H9 (cell line): ENCODE results near the gene LRRC3. TPM values are rescaled to one million over a fixed set of nuclear protein-coding genes. Genes with fewer than 3 reads are reported as not detected.

ENCODE experiments used
- DNase-seq: peaks from one replicate; pipeline ENCODE4 v3.0.0-alpha.2; 2017
- H2AFZ ChIP-seq: one replicate; pipeline ENCODE4 v1.6.1; 2013; ENCODE audit warnings: mild to moderate bottlenecking, low read length, control low read depth, moderate library complexity
- H2AK5ac ChIP-seq: 2 replicates; pipeline ENCODE4 v1.6.1; 2013; ENCODE audit warnings: low read length, control low read depth, mixed read lengths; ENCODE audit not compliant: insufficient read length
- H2BK120ac ChIP-seq: one replicate; pipeline ENCODE4 v1.6.1; 2013; ENCODE audit warnings: low read depth, mild to moderate bottlenecking, low read length, control low read depth, inconsistent platforms; ENCODE audit not compliant: poor library complexity, severe bottlenecking
- H2BK12ac ChIP-seq: 2 replicates; pipeline ENCODE4 v1.6.1; 2013; ENCODE audit warnings: low read length, control low read depth, mixed read lengths, low read depth; ENCODE audit not compliant: insufficient read length
- H2BK15ac ChIP-seq: 2 replicates; pipeline ENCODE4 v1.6.1; 2013; ENCODE audit warnings: low read depth, low read length, control low read depth
- H2BK20ac ChIP-seq: one replicate; pipeline ENCODE4 v1.6.1; 2013; ENCODE audit warnings: low read depth, mild to moderate bottlenecking, low read length, control low read depth, inconsistent platforms; ENCODE audit not compliant: poor library complexity, severe bottlenecking
- H2BK5ac ChIP-seq: 2 replicates; pipeline ENCODE4 v1.6.1; 2013; ENCODE audit warnings: low read length, control low read depth, mixed read lengths; ENCODE audit not compliant: insufficient read length
- H3K14ac ChIP-seq: 2 replicates; pipeline ENCODE4 v1.6.1; 2013; ENCODE audit warnings: low read length, control low read depth; ENCODE audit not compliant: insufficient read depth
- H3K18ac ChIP-seq: 2 replicates; pipeline ENCODE4 v1.6.1; 2013; ENCODE audit warnings: low read depth, mild to moderate bottlenecking, mixed read lengths, low read length, control low read depth; ENCODE audit not compliant: insufficient read length
- H3K23ac ChIP-seq: 2 replicates; pipeline ENCODE4 v1.6.1; 2013; ENCODE audit warnings: low read length, control low read depth, mixed read lengths, low read depth; ENCODE audit not compliant: insufficient read length
- H3K23me2 ChIP-seq: 2 replicates; pipeline ENCODE4 v1.6.1; 2013; ENCODE audit warnings: low read depth, mild to moderate bottlenecking, mixed read lengths, low read length, control low read depth; ENCODE audit not compliant: insufficient read length, poor library complexity, severe bottlenecking
- H3K27ac ChIP-seq: 2 replicates; pipeline ENCODE4 v1.5.1; 2013; ENCODE audit warnings: low read length, control low read depth, mixed read lengths, low read depth; ENCODE audit not compliant: insufficient read length
- H3K27me3 ChIP-seq: 2 replicates; pipeline ENCODE4 v1.6.1; 2013; ENCODE audit warnings: low read length, control low read depth, inconsistent platforms; ENCODE audit not compliant: insufficient read depth
- H3K4ac ChIP-seq: 2 replicates; pipeline ENCODE4 v1.6.1; 2013; ENCODE audit warnings: low read depth, mild to moderate bottlenecking, control low read depth, inconsistent platforms, low read length, moderate library complexity
- H3K4me1 ChIP-seq: 2 replicates; pipeline ENCODE4 v1.6.1; 2013; ENCODE audit warnings: low read length, control low read depth, inconsistent platforms; ENCODE audit not compliant: insufficient read depth
- H3K4me2 ChIP-seq: 2 replicates; pipeline ENCODE4 v1.6.1; 2013; ENCODE audit warnings: low read length, control low read depth, mixed read lengths; ENCODE audit not compliant: insufficient read length, insufficient read depth
- H3K56ac ChIP-seq: 2 replicates; pipeline ENCODE4 v1.6.1; 2013; ENCODE audit warnings: low read depth, mild to moderate bottlenecking, mixed read lengths, low read length, control low read depth; ENCODE audit not compliant: insufficient read length
- H3K79me1 ChIP-seq: 2 replicates; pipeline ENCODE4 v1.6.1; 2013; ENCODE audit warnings: low read depth, mild to moderate bottlenecking, moderate library complexity, low read length, control low read depth, inconsistent platforms; ENCODE audit not compliant: insufficient read depth, poor library complexity, severe bottlenecking
- H3K79me2 ChIP-seq: 2 replicates; pipeline ENCODE4 v1.6.1; 2013; ENCODE audit warnings: low read length, control low read depth, inconsistent platforms; ENCODE audit not compliant: insufficient read depth
- H3K9ac ChIP-seq: 2 replicates; pipeline ENCODE4 v1.6.1; 2013; ENCODE audit warnings: low read length, control low read depth, mixed read lengths; ENCODE audit not compliant: insufficient read length; ENCODE audit errors: extremely low read depth
- H3K9me3 ChIP-seq: one replicate; pipeline ENCODE4 v1.6.1; 2013; ENCODE audit warnings: low read depth, low read length, inconsistent platforms; ENCODE audit not compliant: control insufficient read depth
- H3T11ph ChIP-seq: one replicate; pipeline ENCODE4 v1.6.1; 2013; ENCODE audit warnings: mild to moderate bottlenecking, low read length, control low read depth, inconsistent platforms
- H4K20me1 ChIP-seq: one replicate; pipeline ENCODE4 v1.6.1; 2013; ENCODE audit not compliant: control insufficient read depth, insufficient read length, insufficient read depth
- H4K5ac ChIP-seq: 2 replicates; pipeline ENCODE4 v1.6.1; 2013; ENCODE audit warnings: low read depth, mild to moderate bottlenecking, mixed read lengths, low read length, control low read depth; ENCODE audit not compliant: insufficient read length
- H4K8ac ChIP-seq: replicated peaks from 2 replicates; pipeline ENCODE4 v1.6.1; 2013; ENCODE audit warnings: low read length, control low read depth, mixed read lengths, low read depth; ENCODE audit not compliant: insufficient read length
- H4K91ac ChIP-seq: 2 replicates; pipeline ENCODE4 v1.6.1; 2013; ENCODE audit warnings: low read depth, mild to moderate bottlenecking, moderate library complexity, mixed read lengths, low read length, control low read depth; ENCODE audit not compliant: insufficient read length
- H3K27ac Mint-ChIP-seq, 3 experiments: 2 replicates in 2 of 3; 3 replicates in 1 of 3; pipeline ENCODE4 v1.8.0; 2020 to 2021; ENCODE audit warnings: mixed read lengths in 3 of 3, mild to moderate bottlenecking in 1 of 3, moderate library complexity in 1 of 3
- H3K27me3 Mint-ChIP-seq: 2 replicates; pipeline ENCODE4 v1.8.0; 2021; ENCODE audit warnings: low read depth, mild to moderate bottlenecking, moderate library complexity, mixed read lengths
- H3K36me3 Mint-ChIP-seq, 3 experiments: 2 replicates in 2 of 3; 3 replicates in 1 of 3; pipeline ENCODE4 v1.8.0; 2020 to 2021; ENCODE audit warnings: low read depth in 3 of 3, mixed read lengths in 3 of 3; ENCODE audit not compliant: insufficient read depth in 1 of 3
- H3K4me1 Mint-ChIP-seq, 2 experiments: 2 replicates each; pipeline ENCODE4 v1.8.0; 2020; ENCODE audit warnings: mixed read lengths in 2 of 2
- H3K4me3 Mint-ChIP-seq, 2 experiments: 2 replicates in 1 of 2; 3 replicates in 1 of 2; pipeline ENCODE4 v1.8.0; 2020 to 2021; ENCODE audit warnings: mild to moderate bottlenecking in 2 of 2, mixed read lengths in 2 of 2, moderate library complexity in 1 of 2
- H3K9me3 Mint-ChIP-seq, 2 experiments: 2 replicates in 1 of 2; 3 replicates in 1 of 2; pipeline ENCODE4 v1.8.0; 2020; ENCODE audit warnings: mild to moderate bottlenecking in 2 of 2, mixed read lengths in 2 of 2, moderate library complexity in 1 of 2
- CTCF ChIP-seq: fragments of 200-600 bp; sonication (generic); conservative IDR thresholded peaks from 3 replicates; pipeline ENCODE4 v1.8.0; 2021; ENCODE audit warnings: antibody characterized with exemption, mild to moderate bottlenecking
- WGBS: extraction: QIAGEN DNeasy Blood & Tissue Kit; methylation state at CpG from one replicate; pipeline ENCODE4 v1.1.7; 2013; ENCODE audit warnings: missing lambda C conversion rate, low lambda C conversion rate, mixed read lengths; ENCODE audit not compliant: insufficient read length; ENCODE audit errors: extremely low coverage; 5-methylcytosine and 5-hydroxymethylcytosine counted together
- total RNA-seq: library from RNA; stranded (reverse); gene quantifications from 2 replicates; pipeline ENCODE4 v1.2.1, GENCODE V29; 2021

Gene LRRC3
- total RNA-seq, 1 experiment from 2014 or later = 3.1 TPM

DNA sequence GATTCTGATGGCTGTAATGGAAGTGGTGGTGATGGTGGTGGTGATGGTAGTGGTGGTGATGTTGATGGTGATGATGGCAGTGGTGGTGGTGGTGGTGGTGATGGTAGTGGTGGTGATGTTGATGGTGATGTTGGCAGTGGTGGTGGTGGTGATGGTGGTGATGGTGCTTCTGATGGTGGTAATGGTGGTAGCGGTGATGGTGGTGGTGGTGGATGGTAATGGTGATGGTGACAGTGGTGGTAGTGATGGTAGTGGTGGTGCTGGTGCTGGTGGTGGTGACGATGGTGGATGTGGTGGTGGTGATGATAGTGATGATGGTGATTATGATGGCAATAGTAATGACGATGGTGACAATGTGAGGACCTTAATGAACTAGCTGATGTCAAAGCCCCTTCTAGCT is 35.6 kb upstream of the LRRC3 start:
- Histone ChIP-seq H3K27me3 (no peaks in the 10 kb centered on the region), H3K4me2 (no peak overlapping the region), H2BK12ac (no peak overlapping the region), H3K18ac (no peak overlapping the region), H3K79me2 (no peaks in the 10 kb centered on the region), H3T11ph (no peak overlapping the region), H2AK5ac (no peak overlapping the region), H2BK20ac (no peak overlapping the region), H3K27ac (no peak overlapping the region), H4K91ac (no peak overlapping the region), H2BK120ac (no peak overlapping the region), H3K9ac (no peak overlapping the region), H3K9me3 (peaks cover 3% of the 10 kb centered on the region), H3K4ac (no peak overlapping the region), H3K23ac (no peak overlapping the region), H3K56ac (no peak overlapping the region), H3K14ac (no peak overlapping the region), H2BK5ac (no peak overlapping the region), H2AFZ (no peak overlapping the region), H4K5ac (peak overlapping the region; percentile 29), H4K8ac (no peak overlapping the region), H2BK15ac (no peak overlapping the region), H3K4me1 (no peaks in the 10 kb centered on the region), H3K79me1 (no peaks in the 10 kb centered on the region), H4K20me1 (no peaks in the 10 kb centered on the region), H3K23me2 (no peaks in the 10 kb centered on the region)
- peaks cover 3% of the 10 kb centered on the region in 2 experiments; a peak in 2 of 4 replicates for H3K4me1 Mint-ChIP-seq
- no CpG with 5 or more reads among the region's 3 CpGs for WGBS
- H3K36me3 Mint-ChIP-seq = peaks cover 0 to 5% (median 4%) of the 10 kb centered on the region in 3 experiments; a peak in 4 of 7 replicates
- H3K4me3 Mint-ChIP-seq = no peak overlapping the region
- no peak overlapping the region; a peak in 1 of 7 replicates for H3K27ac Mint-ChIP-seq
- no peak for TF ChIP-seq CTCF
- H3K9me3 Mint-ChIP-seq = peaks cover 18 to 30% of the 10 kb centered on the region in 2 experiments
- H3K27me3 Mint-ChIP-seq = no peaks in the 10 kb centered on the region
- DNase-seq = no peak
